Activated CD4-positive, alpha-beta T cell treated with anti-CD3 and anti-CD28 coated beads for 24 hours (primary cell): ENCODE data around the gene CGB8.

Experiments used
- DNase-seq, 2 donors: peaks; one replicate each; pipeline ENCODE4 v3.0.0-alpha.2; 2020; ENCODE audit warnings: low read depth in 2 of 2

CGB8 gene

DNA sequence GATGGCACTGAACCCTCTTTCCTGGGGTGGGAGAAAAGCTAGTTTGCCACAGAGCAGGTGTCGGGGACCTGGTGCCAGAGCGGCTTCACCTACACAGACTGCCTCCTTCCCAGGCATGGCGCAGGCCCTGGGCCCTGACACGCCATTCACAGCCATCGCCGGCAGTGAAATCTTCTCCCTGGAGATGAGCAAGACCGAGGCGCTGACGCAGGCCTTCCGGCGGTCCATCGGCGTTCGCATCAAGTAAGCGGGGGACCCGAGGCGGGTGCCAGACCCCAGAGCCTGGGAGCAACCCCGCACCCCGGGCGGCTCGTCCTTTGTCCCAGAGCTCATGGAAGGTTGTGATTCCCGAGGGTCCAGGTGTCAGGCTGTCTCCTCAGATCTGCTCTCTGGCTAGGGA, 42.0 kb downstream of the CGB8 start:
- no peak for DNase-seq

DNA sequence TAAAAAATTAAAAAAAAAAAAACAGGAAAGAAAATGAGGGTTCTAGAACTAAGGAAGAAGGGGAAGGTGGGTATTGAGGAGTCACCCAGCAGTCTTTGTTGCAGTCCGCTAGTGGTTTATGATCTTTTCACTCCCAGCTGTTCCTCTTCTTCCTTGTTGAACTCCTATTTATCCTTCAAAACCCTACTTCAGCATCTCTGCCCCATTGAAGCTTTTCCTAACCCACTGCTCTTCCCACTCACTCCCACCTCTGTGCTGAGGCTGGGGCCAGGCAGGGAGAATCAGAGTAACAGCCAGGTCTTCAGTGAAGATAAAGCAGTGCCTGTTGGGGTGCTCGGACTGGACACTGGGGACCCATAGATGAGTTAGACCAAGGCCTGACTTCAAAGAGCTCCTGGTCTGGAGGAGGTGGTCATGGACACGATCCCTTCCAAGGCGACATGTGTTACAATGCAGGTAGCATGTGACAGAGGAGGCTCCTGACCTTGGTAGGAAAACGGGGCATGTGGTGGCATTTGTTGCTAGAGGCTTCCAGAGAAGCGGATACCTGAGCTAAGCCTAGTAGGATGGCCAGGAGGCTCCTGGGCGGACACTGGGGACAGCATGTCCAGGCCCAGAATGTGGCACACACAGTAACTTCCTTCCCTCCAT, 43.8 kb downstream of the CGB8 start:
- DNase-seq = no peak

DNA sequence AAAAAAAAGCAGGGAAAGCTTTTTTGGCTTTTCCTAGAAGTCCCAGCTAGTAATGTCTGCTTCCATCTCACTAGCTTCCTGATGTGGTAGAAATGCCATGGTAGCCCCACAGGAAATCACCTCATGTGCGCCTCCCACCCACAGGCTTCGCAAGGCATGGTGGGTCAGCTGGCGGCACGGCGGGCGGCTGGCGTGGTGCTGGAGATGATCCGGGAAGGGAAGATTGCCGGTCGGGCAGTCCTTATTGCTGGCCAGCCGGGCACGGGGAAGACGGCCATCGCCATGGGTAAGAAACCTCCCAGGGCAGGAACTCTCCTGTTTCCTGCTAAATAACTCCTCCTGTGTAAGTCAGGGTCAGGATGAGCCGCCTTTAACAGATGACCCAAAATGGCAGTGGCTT, 44.8 kb downstream of the CGB8 start:
- no peak for DNase-seq

DNA sequence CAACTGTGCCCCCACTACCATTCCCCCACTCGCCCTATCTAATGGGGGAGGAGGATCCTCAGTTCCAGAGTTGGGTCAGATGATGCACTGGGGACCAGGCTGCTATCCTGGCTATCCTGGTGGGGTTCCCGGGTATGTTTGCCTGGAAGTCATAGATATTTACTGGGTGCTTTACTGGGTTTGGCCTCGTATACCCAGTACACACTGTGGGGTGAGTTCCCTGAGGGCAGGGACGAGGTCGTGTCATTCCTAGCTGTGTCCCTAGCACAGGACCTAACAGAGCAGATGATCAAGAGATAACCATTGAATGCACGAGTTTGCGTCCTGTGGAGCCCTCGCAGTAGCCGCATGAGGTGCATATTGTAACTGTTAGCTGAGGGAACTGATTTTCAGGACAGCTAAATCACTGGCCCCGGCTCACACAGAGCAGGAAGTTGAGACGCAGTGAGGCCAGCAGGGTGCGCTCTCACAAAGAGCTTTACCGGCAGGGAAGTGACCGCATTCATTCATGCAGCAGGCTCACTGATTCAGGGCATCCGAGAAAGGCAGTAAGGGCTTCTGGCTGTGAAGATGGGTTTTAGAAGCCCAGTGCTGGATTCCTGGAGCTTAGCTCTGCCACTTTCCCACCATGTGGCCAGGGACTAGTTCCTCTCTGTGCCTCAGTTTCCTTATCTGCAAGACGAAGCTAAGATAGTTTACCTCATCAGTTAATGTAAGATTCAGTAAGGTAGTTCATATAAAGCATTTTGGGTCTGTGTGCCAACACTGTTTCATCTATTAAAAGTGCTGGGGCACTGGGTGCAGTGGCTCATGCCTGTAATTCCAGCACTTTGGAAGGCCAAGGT, 49.2 kb downstream of the CGB8 start:
- DNase-seq = peak; percentile 59 to 61

DNA sequence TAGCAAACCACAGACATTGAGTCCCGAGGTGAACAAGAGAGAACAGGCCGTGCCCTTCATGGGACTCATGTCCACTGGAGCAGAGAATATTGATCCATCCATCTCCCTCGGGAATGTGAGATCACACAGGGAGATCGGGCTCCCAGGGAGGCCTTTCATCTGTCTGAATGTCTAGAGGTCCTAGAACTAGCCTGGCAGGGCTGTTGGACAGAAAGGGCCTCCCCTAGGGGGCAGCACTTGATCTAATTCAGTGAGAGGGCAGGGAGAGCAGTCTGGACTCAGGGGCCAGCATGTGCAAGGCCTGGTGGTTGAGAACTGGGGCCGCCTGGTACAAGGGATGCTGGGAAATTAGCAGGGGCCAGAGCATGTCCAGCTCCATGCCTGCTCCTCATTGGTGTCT, 50.9 kb downstream of the CGB8 start:
- peak in 1 of 2 donors; percentile 50 for DNase-seq
